GM23338 (cell line): Measurements from ENCODE around the gene SLAIN1. TPM values are rescaled to one million over a fixed set of nuclear protein-coding genes. Genes with fewer than 3 reads are reported as not detected.
"Not testable (repeated sequence)": the region's sequence is repeated elsewhere in the genome, so short reads cannot be mapped to it uniquely, and the experiment has no call there.

Experiments
- ATAC-seq: fragments of 200-7000 bp; cut with Tn5 transposase; 3 replicates; pipeline ENCODE4 v1.9.1; 2020
- DNase-seq: peaks from one replicate; pipeline ENCODE4 v3.0.0-alpha.2; 2015; ENCODE audit warnings: low spot score
- H2AFZ ChIP-seq: fragments of 200-600 bp; sonication (generic); 2 replicates; pipeline ENCODE4 v1.8.0; 2016; ENCODE audit warnings: antibody characterized with exemption, mild to moderate bottlenecking, moderate library complexity
- H3F3A ChIP-seq: fragments of 200-600 bp; sonication (generic); replicated peaks from 2 replicates; pipeline ENCODE4 v1.8.0; 2017; ENCODE audit warnings: antibody characterized with exemption, mixed run types, low read depth
- H3K27ac ChIP-seq: fragments of 200-600 bp; sonication (generic); 2 replicates; pipeline ENCODE4 v1.6.1; 2016; ENCODE audit warnings: low read depth
- H3K27me3 ChIP-seq: fragments of 200-600 bp; sonication (generic); 2 replicates; pipeline ENCODE4 v1.8.0; 2016; ENCODE audit warnings: mild to moderate bottlenecking, mixed run types, moderate library complexity; ENCODE audit not compliant: insufficient read depth
- H3K36me3 ChIP-seq: fragments of 200-600 bp; sonication (generic); 2 replicates; pipeline ENCODE4 v1.8.0; 2016; ENCODE audit warnings: mild to moderate bottlenecking; ENCODE audit not compliant: insufficient read depth
- H3K4me1 ChIP-seq: fragments of 200-600 bp; sonication (generic); 2 replicates; pipeline ENCODE4 v1.8.0; 2016; ENCODE audit warnings: mild to moderate bottlenecking, moderate library complexity; ENCODE audit not compliant: insufficient read depth
- H3K4me2 ChIP-seq: fragments of 200-600 bp; sonication (generic); 2 replicates; pipeline ENCODE4 v1.7.1; 2017; ENCODE audit warnings: mixed run types
- H3K4me3 ChIP-seq: fragments of 200-600 bp; sonication (generic); 2 replicates; pipeline ENCODE4 v1.6.1; 2016; ENCODE audit warnings: mixed run types
- H3K79me2 ChIP-seq: fragments of 200-600 bp; sonication (generic); replicated peaks from 2 replicates; pipeline ENCODE4 v1.8.0; 2017; ENCODE audit warnings: mild to moderate bottlenecking; ENCODE audit not compliant: insufficient read depth
- H3K9me2 ChIP-seq: fragments of 200-600 bp; sonication (generic); 2 replicates; pipeline ENCODE4 v1.8.0; 2017; ENCODE audit not compliant: insufficient read depth
- H4K20me1 ChIP-seq: fragments of 200-600 bp; sonication (generic); replicated peaks from 2 replicates; pipeline ENCODE4 v1.8.0; 2017; ENCODE audit warnings: mild to moderate bottlenecking; ENCODE audit not compliant: insufficient read depth
- H3K27ac Mint-ChIP-seq: 2 replicates; pipeline ENCODE4 v1.8.0; 2020; ENCODE audit warnings: inconsistent platforms, mild to moderate bottlenecking, moderate library complexity, mixed read lengths
- H3K27me3 Mint-ChIP-seq: 3 replicates; pipeline ENCODE4 v1.8.0; 2022; ENCODE audit warnings: low read depth, mild to moderate bottlenecking, moderate library complexity, mixed read lengths, inconsistent platforms; ENCODE audit not compliant: insufficient read depth, poor library complexity
- H3K36me3 Mint-ChIP-seq: 3 replicates; pipeline ENCODE4 v1.8.0; 2021; ENCODE audit warnings: low read depth, mild to moderate bottlenecking, inconsistent platforms, moderate library complexity, mixed read lengths
- H3K4me1 Mint-ChIP-seq: 3 replicates; pipeline ENCODE4 v1.8.0; 2020; ENCODE audit warnings: mild to moderate bottlenecking, inconsistent platforms, mixed read lengths
- H3K4me3 Mint-ChIP-seq: 3 replicates; pipeline ENCODE4 v1.8.0; 2021; ENCODE audit warnings: moderate library complexity, mild to moderate bottlenecking, inconsistent platforms, mixed read lengths
- H3K9me3 Mint-ChIP-seq: 3 replicates; pipeline ENCODE4 v1.8.0; 2020; ENCODE audit warnings: moderate library complexity, mild to moderate bottlenecking, inconsistent platforms, mixed read lengths
- ETS1 ChIP-seq: IDR thresholded peaks from 2 replicates; pipeline ENCODE4 v1.6.1; 2016; ENCODE audit warnings: antibody characterized with exemption
- EZH2 ChIP-seq: fragments of 200-600 bp; sonication (generic); IDR thresholded peaks from one replicate; pipeline ENCODE4 v1.8.0; 2017; ENCODE audit warnings: antibody characterized with exemption, mild to moderate bottlenecking, low read depth; ENCODE audit not compliant: unreplicated experiment
- EZH2phosphoT487 ChIP-seq: fragments of 200-600 bp; sonication (generic); IDR thresholded peaks from one replicate; pipeline ENCODE4 v1.8.1; 2018; ENCODE audit warnings: antibody characterized with exemption; ENCODE audit not compliant: unreplicated experiment
- STAT1 ChIP-seq: IDR thresholded peaks from one replicate; pipeline ENCODE4 v1.6.1; 2016; ENCODE audit warnings: antibody characterized with exemption; ENCODE audit not compliant: unreplicated experiment
- ZNF114 ChIP-seq: fragments of 250-450 bp; sonication (Bioruptor Pico); IDR thresholded peaks from 2 replicates; pipeline ENCODE4 v1.5.0; 2020; ENCODE audit warnings: mild to moderate bottlenecking, moderate library complexity
- polyA plus RNA-seq: library from polyadenylated mRNA; unstranded; fragments of >200 nt; fragmentation: Nextera tagmentation; extraction: Ambion mirVana; gene quantifications from 2 replicates; pipeline ENCODE4 v1.2.1, GENCODE V29; 2016
- total RNA-seq: library from RNA; depleted of rRNA; stranded (reverse); fragments of >200 nt; shearing (Covaris generic); gene quantifications from 2 replicates; pipeline ENCODE4 v1.2.3, GENCODE V29; 2014
- TF ChIP-seq, protein P1 (sequence below): IDR thresholded peaks from one replicate; pipeline ENCODE4 v1.6.1; 2018; ENCODE audit warnings: antibody characterized with exemption; ENCODE audit not compliant: unreplicated experiment

SLAIN1 gene
- total and polyA plus RNA-seq, 2 experiments from 2014 or later: 16.3 to 44.2 TPM

- no peak for TF ChIP-seq EZH2phosphoT487
- TF ChIP-seq, protein P1, sequence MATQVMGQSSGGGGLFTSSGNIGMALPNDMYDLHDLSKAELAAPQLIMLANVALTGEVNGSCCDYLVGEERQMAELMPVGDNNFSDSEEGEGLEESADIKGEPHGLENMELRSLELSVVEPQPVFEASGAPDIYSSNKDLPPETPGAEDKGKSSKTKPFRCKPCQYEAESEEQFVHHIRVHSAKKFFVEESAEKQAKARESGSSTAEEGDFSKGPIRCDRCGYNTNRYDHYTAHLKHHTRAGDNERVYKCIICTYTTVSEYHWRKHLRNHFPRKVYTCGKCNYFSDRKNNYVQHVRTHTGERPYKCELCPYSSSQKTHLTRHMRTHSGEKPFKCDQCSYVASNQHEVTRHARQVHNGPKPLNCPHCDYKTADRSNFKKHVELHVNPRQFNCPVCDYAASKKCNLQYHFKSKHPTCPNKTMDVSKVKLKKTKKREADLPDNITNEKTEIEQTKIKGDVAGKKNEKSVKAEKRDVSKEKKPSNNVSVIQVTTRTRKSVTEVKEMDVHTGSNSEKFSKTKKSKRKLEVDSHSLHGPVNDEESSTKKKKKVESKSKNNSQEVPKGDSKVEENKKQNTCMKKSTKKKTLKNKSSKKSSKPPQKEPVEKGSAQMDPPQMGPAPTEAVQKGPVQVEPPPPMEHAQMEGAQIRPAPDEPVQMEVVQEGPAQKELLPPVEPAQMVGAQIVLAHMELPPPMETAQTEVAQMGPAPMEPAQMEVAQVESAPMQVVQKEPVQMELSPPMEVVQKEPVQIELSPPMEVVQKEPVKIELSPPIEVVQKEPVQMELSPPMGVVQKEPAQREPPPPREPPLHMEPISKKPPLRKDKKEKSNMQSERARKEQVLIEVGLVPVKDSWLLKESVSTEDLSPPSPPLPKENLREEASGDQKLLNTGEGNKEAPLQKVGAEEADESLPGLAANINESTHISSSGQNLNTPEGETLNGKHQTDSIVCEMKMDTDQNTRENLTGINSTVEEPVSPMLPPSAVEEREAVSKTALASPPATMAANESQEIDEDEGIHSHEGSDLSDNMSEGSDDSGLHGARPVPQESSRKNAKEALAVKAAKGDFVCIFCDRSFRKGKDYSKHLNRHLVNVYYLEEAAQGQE: no peak
- TF ChIP-seq ETS1: no peak
- no peak for TF ChIP-seq ZNF114
- no peak for TF ChIP-seq STAT1
Observed at GRCh38 chr13:77653301-77653700, 44.2 kb upstream of the SLAIN1 start (continued).

DNA sequence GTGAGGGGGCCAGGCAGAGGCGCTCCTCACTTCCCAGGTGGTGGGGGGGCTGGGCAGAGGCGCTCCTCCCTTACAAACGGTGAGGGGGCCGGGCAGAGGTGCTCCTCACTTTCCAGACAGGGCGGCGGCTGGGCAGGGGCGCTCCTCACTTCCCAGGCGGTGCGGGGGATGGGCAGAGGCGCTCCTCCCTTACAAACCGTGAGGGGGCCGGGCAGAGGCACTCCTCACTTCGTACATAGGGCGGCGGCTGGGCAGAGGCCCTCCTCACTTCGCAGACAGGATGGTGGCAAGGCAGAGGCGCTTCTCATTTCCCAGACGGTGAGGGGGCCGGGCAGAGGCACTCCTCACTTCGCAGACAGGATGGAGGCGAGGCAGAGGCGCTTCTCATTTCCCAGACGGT is 37.5 kb upstream of the SLAIN1 start:
- H3K27me3 Mint-ChIP-seq, H3K36me3 ChIP-seq, H3K36me3 Mint-ChIP-seq, H3K4me1 ChIP-seq, H3K4me3 Mint-ChIP-seq, H3K4me2 ChIP-seq, H2AFZ ChIP-seq, DNase-seq, H3K27ac Mint-ChIP-seq, H3K79me2 ChIP-seq, H3K27ac ChIP-seq, H4K20me1 ChIP-seq, H3K27me3 ChIP-seq, H3K4me3 ChIP-seq, H3K4me1 Mint-ChIP-seq, ATAC-seq, H3F3A ChIP-seq: not testable (repeated sequence)
- H3K9me2 ChIP-seq: peaks cover 12% of the 10 kb centered on the region; the same call in 1 of the 2 replicates
- peaks cover 28% of the 10 kb centered on the region for H3K9me3 Mint-ChIP-seq

DNA sequence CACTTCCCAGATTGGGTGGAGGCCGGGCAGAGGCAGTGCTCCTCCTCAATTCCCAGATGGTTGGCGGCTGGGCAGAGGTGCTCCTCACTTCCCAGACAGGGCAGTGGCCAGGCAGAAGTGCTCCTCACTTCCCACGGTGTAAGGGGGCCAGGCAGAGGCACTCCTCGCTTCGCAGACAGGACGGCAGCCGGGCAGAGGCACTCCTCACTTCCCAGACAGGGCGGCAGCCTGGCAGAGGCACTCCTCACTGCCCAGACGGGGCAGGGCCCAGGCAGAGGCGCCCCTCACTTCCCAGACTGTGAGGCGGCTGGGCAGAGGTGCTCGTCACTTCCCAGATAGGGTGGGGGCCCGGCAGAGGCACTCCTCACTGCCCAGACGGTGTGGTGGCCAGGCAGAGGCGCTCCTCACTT is 36.6 kb upstream of the SLAIN1 start:
- Mint-ChIP-seq H3K27me3 (peaks cover under 1% of the 10 kb centered on the region), H3K4me3 (no peak overlapping the region), H3K4me1 (no peaks in the 10 kb centered on the region), H3K27ac (no peak overlapping the region), H3K36me3 (peaks cover 8% of the 10 kb centered on the region; the same call in 1 of the 3 replicates), H3K9me3 (peaks cover 28% of the 10 kb centered on the region)
- Histone ChIP-seq H3K4me2 (no peak overlapping the region), H2AFZ (no peak overlapping the region), H3K4me3 (no peak overlapping the region), H3K79me2 (no peaks in the 10 kb centered on the region), H3K9me2 (peaks cover 12% of the 10 kb centered on the region; the same call in 1 of the 2 replicates), H3F3A (no peaks in the 10 kb centered on the region), H3K36me3 (no peaks in the 10 kb centered on the region), H4K20me1 (no peaks in the 10 kb centered on the region), H3K27ac (no peak overlapping the region), H3K4me1 (no peaks in the 10 kb centered on the region), H3K27me3 (no peaks in the 10 kb centered on the region)
- ATAC-seq: no peak
- no peak for DNase-seq
- TF ChIP-seq ETS1 (no peak), ZNF114 (no peak), EZH2 (no peak)

GRCh38 chr13:77662301-77662700 is 35.2 kb upstream of the SLAIN1 start:
- not testable (repeated sequence) for H3K79me2 ChIP-seq, H3K36me3 Mint-ChIP-seq, H3K27ac Mint-ChIP-seq, H3K4me1 Mint-ChIP-seq, H3K27me3 ChIP-seq, H4K20me1 ChIP-seq, ATAC-seq, H3K4me1 ChIP-seq, H3K27me3 Mint-ChIP-seq, H3F3A ChIP-seq, H3K27ac ChIP-seq, DNase-seq, H2AFZ ChIP-seq, H3K4me2 ChIP-seq, H3K4me3 ChIP-seq, H3K4me3 Mint-ChIP-seq, H3K36me3 ChIP-seq
- peaks cover 28% of the 10 kb centered on the region for H3K9me3 Mint-ChIP-seq
- peaks cover 12% of the 10 kb centered on the region; the same call in 1 of the 2 replicates for H3K9me2 ChIP-seq

DNA sequence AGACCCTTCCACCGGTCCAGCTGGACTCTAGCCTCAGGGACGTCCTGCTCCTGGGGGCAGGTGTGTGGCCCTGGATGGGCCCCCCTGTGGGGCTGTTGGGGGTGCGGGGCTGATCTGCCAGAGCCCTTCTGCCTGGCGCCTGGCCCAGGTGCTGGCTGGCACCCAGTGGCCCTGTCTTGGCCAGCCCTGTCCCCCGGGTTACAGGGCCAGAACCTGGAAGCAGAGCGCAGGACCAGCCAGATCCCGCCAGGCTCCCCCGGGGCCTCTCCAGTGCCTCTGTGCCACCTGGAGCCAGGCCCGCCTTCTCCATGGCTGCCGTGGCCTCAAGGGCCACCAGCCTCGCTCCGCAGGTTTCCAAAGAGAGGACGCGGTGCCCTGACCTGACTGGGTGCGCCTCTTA is 34.7 kb upstream of the SLAIN1 start:
- not testable (repeated sequence) for H3K79me2 ChIP-seq, H3K36me3 Mint-ChIP-seq, H4K20me1 ChIP-seq

More for the DNA sequence above, 34.7 kb upstream of the SLAIN1 start:
- not testable (repeated sequence) for H3K27me3 Mint-ChIP-seq, H3K4me1 Mint-ChIP-seq, H3K27ac ChIP-seq, H3K27me3 ChIP-seq, H3K4me3 ChIP-seq, H3K4me2 ChIP-seq, H3K4me3 Mint-ChIP-seq, H3K27ac Mint-ChIP-seq, ATAC-seq, H3F3A ChIP-seq, H2AFZ ChIP-seq, H3K4me1 ChIP-seq, DNase-seq, H3K36me3 ChIP-seq
- peaks cover 12% of the 10 kb centered on the region; the same call in 1 of the 2 replicates for H3K9me2 ChIP-seq
- H3K9me3 Mint-ChIP-seq: peaks cover 28% of the 10 kb centered on the region
